ENCODE results near the gene ERH.

The ERH gene

DNA sequence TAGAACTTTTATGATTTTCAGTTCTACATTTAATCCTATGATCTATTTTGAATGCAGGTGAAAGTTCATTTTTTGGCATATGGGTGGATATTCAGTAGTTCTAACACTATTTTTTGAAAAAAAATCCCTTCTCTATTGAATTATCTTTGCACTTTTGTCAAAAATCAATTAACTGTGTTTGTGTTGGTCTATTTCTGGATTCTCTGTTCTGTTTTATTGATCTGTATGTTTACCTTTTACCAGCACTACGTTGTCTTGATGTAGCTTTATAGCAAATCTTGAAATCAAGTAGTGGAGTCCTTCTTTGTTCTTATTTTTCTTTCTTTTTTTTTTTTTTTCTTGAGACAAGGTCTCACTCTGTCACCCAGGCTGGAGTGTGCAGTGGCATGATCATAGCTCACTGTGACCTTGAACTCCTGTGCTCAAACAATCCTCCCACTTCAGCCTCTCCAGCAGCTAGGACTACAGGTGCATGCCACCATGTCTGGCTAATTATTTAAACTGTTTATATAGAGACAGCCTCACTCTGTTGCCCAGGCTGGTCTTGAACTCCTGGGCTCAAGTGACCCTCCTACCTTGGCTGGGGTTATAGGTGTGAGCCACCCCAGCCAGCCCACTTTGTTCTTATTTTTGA is 32.3 kb upstream of the ERH start:
- Histone ChIP-seq H3K9me3 (ENCODE audit: severe bottlenecking) (no peaks in the 10 kb centered on the region), H3K4me3 (ENCODE audit: low read depth, low read length) (no peak overlapping the region), H3K36me3 (peaks cover 22% of the 10 kb centered on the region), H3K27ac (no peak overlapping the region), H3K27me3 (ENCODE audit: insufficient read depth, low read depth, severe bottlenecking) (no peaks in the 10 kb centered on the region)
- no peak for TF ChIP-seq CTCF (IDR thresholded peaks at IDR 0.05; ENCODE audit: low read depth, low read length)
- DNase-seq = no peak

- Histone ChIP-seq H3K36me3 (peaks cover 22% of the 10 kb centered on the region), H3K27ac (no peak overlapping the region), H3K9me3 (ENCODE audit: severe bottlenecking) (no peaks in the 10 kb centered on the region), H3K4me3 (ENCODE audit: low read depth, low read length) (no peak overlapping the region), H3K27me3 (ENCODE audit: insufficient read depth, low read depth, severe bottlenecking) (no peaks in the 10 kb centered on the region)
- TF ChIP-seq CTCF (IDR thresholded peaks at IDR 0.05; ENCODE audit: low read depth, low read length) = no peak
- DNase-seq = no peak
Measured at GRCh38 chr14:69429643-69430042, 31.5 kb upstream of the ERH start.

- TF ChIP-seq CTCF (IDR thresholded peaks at IDR 0.05; ENCODE audit: low read depth, low read length) = no peak
- Histone ChIP-seq H3K4me3 (ENCODE audit: low read depth, low read length) (no peak overlapping the region), H3K27me3 (ENCODE audit: insufficient read depth, low read depth, severe bottlenecking) (no peaks in the 10 kb centered on the region), H3K27ac (no peak overlapping the region), H3K9me3 (ENCODE audit: severe bottlenecking) (no peaks in the 10 kb centered on the region), H3K36me3 (peaks cover 27% of the 10 kb centered on the region)
- no peak for DNase-seq
Measured at GRCh38 chr14:69428289-69428998, 30.3 kb upstream of the ERH start.

DNA sequence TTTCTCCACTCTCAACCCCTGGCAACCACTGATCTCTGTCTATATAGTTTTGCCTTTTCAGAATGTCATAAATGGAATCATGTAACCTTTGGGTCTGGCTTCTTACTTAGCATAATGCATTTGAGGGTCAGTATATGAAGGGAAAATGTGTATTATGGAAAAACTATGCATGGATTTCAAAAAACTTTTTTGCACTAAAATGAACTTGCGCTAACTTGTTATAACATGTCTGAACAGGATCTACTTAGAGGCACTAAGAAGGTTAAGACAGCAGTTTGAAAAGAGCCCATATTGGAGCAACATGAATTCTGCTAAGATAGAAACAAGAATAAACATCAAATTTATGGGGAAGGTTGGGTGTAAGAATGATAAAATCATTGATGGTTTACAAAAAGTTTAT is 29.5 kb upstream of the ERH start:
- Histone ChIP-seq H3K9me3 (ENCODE audit: severe bottlenecking) (no peaks in the 10 kb centered on the region), H3K27me3 (ENCODE audit: insufficient read depth, low read depth, severe bottlenecking) (no peaks in the 10 kb centered on the region), H3K36me3 (peaks cover 27% of the 10 kb centered on the region), H3K27ac (no peak overlapping the region), H3K4me3 (ENCODE audit: low read depth, low read length) (no peak overlapping the region)
- no peak for TF ChIP-seq CTCF (IDR thresholded peaks at IDR 0.05; ENCODE audit: low read depth, low read length)
- no peak for DNase-seq

DNA sequence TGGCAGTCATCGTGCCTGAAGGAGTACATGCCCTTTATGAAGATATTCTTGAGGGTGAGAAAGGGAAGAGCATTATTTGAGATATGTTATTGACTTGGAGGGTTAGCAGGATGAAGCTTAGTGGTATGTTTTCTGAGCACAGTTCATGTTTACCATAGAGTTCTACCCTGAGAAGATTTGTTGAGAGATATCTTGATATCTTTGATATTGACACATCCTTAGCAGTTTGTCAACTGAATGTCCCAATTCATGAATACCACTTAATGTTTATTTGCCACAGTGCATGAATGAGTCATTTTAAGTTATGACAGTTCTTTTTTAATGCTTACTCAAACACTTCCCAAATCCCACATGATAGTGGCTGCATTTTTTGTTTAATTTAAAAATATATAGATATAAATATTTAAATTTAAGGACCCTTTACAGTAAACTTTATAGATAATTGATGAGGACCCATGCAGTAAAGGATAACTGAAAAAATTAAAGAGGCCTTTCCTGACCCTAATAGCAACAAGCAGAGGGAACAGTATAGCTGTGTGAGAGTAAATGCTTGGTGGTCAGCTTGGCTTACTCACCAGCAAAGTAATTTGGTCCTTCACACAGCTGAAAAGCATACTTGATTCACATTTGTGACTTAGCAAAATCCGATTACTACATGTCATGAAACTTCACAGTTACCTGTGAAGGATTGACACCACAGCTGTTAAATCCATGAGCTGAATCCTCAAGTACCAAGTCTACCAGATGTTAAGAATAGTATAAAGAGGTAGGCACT is 26.2 kb upstream of the ERH start:
- H3K27me3 ChIP-seq (ENCODE audit: insufficient read depth, low read depth, severe bottlenecking) = no peaks in the 10 kb centered on the region
- peaks cover 30% of the 10 kb centered on the region for H3K36me3 ChIP-seq
- no peak overlapping the region for H3K4me3 ChIP-seq (ENCODE audit: low read depth, low read length)
- TF ChIP-seq CTCF (IDR thresholded peaks at IDR 0.05; ENCODE audit: low read depth, low read length) = no peak
- no peaks in the 10 kb centered on the region for H3K9me3 ChIP-seq (ENCODE audit: severe bottlenecking)
- H3K27ac ChIP-seq = no peak overlapping the region
- DNase-seq = no peak
